HL-60 (cell line): ENCODE measurements around the gene IQCH.

Source experiments
- CTCF ChIP-seq: IDR thresholded peaks from one replicate; pipeline ENCODE4 v1.5.1; 2011; ENCODE audit warnings: low read length, control low read depth, inconsistent platforms; ENCODE audit not compliant: insufficient read depth
- POLR2AphosphoS5 ChIP-seq: IDR thresholded peaks from 2 replicates; pipeline ENCODE4 v1.6.1; 2012; ENCODE audit warnings: low read depth
- REST ChIP-seq: IDR thresholded peaks from 2 replicates; pipeline ENCODE4 v1.6.1; 2012; ENCODE audit warnings: low read depth; ENCODE audit not compliant: insufficient replicate concordance
- SPI1 ChIP-seq: IDR thresholded peaks from 2 replicates; pipeline ENCODE4 v1.6.1; 2012; ENCODE audit warnings: low read depth, mild to moderate bottlenecking, borderline replicate concordance

- TF ChIP-seq CTCF = no peak
- no peak for TF ChIP-seq POLR2AphosphoS5
- no peak for TF ChIP-seq SPI1
- no peak for TF ChIP-seq REST
Measured at GRCh38 chr15:67480741-67481140, 226.2 kb downstream of the IQCH start.
